NOMO-1 treated with DMSO at 0.1 percent for 48 hours (cell line): ENCODE data around the gene ZFYVE1.
"Not testable (repeated sequence)": the region's sequence is repeated elsewhere in the genome, so short reads cannot be mapped to it uniquely, and the experiment has no call there.

Experiments
- DNase-seq: peaks from one replicate; lab custom pipeline; 2025; ENCODE audit not compliant: unreplicated experiment; lab: John Stamatoyannopoulos, UW

ZFYVE1 gene

GRCh38 chr14:73026845-73027542 is at the start of gene ZFYVE1:
Gene ZFYVE1 (minus strand): TSS chr14:73027106. CDS start chr14:73024508, 2,598 bp downstream.
- peak; percentile 98 for DNase-seq

- no peak for DNase-seq
Observed at GRCh38 chr14:73069585-73069984, 42.7 kb upstream of the ZFYVE1 start.

GRCh38 chr14:73058922-73059673 is 32.2 kb upstream of the ZFYVE1 start:
- DNase-seq, result peak; percentile 44

GRCh38 chr14:73058224-73058921 is 31.5 kb upstream of the ZFYVE1 start, which contains the start of gene RBM25:
Gene RBM25 (plus strand): TSS chr14:73058534. CDS start chr14:73071642, 13,108 bp downstream.
- DNase-seq, result peak; percentile 99

GRCh38 chr14:73057944-73058223 is 31.0 kb upstream of the ZFYVE1 start:
- no peak for DNase-seq

GRCh38 chr14:73055251-73055650 is 28.3 kb upstream of the ZFYVE1 start:
- no peak for DNase-seq

- DNase-seq, result no peak
Observed at GRCh38 chr14:73049428-73049827, 22.5 kb upstream of the ZFYVE1 start.

GRCh38 chr14:73047808-73048207 is 20.9 kb upstream of the ZFYVE1 start:
- peak; percentile 14 for DNase-seq

- not testable (repeated sequence) for DNase-seq
Observed at GRCh38 chr14:73036706-73037450, 10.0 kb upstream of the ZFYVE1 start.

GRCh38 chr14:73027984-73028383 is 1.1 kb upstream of the ZFYVE1 start:
- DNase-seq, result no peak

GRCh38 chr14:73027546-73027945 is 640 bp upstream of the ZFYVE1 start:
- DNase-seq, result no peak

GRCh38 chr14:73026243-73026844 is 562 bp downstream of the ZFYVE1 start:
- DNase-seq, result no peak

- DNase-seq, result no peak
Observed at GRCh38 chr14:73025544-73025943, 1.4 kb downstream of the ZFYVE1 start.

- no peak for DNase-seq
Observed at GRCh38 chr14:73022051-73022450, 4.9 kb downstream of the ZFYVE1 start.

- DNase-seq, result not testable (repeated sequence)
Observed at GRCh38 chr14:73016011-73016410, 10.9 kb downstream of the ZFYVE1 start.

GRCh38 chr14:73015552-73015951 is 11.4 kb downstream of the ZFYVE1 start:
- DNase-seq, result not testable (repeated sequence)

GRCh38 chr14:73014105-73014504 is 12.8 kb downstream of the ZFYVE1 start:
- DNase-seq, result no peak

GRCh38 chr14:73011189-73011588 is 15.7 kb downstream of the ZFYVE1 start:
- not testable (repeated sequence) for DNase-seq

- no peak for DNase-seq
Observed at GRCh38 chr14:73008501-73008900, 18.4 kb downstream of the ZFYVE1 start.

- DNase-seq, result no peak
Observed at GRCh38 chr14:73007835-73008234, 19.1 kb downstream of the ZFYVE1 start.

GRCh38 chr14:73004641-73005040 is 22.3 kb downstream of the ZFYVE1 start:
- not testable (repeated sequence) for DNase-seq
